ENCODE measurements around the gene CES4A.

CES4A gene

DNA sequence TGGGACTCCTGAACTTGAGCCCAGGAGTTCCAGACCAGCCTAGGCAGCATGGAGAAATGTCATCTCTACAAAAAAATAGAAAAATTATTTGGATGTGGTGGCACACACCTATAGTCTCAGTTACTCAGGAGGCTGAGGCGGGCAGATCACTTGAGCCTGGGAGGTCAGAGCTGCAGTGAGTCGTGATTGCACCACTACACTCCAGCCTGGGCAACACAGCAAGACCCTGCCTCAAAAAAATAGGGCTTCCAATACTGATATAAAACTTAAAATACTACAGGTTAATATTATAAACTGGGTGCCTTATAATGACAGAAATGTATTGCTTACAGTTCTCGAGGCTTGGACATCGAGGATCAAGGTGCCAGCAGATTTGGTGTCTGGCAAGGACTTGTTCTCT, 42.5 kb upstream of the CES4A start:
- Histone ChIP-seq H3K27ac (ENCODE audit: extremely low read depth, low read depth, low read length) (no peak overlapping the region), H3K4me3 (ENCODE audit: low read depth, low read length) (no peak overlapping the region), H3K36me3 (ENCODE audit: control insufficient read depth in 2 of 2, insufficient read depth in 1 of 2, low read length in 2 of 2) (peaks cover 0 to 30% of the 10 kb centered on the region in 2 experiments; a peak in 1 of 3 replicates), H3K9me3 (ENCODE audit: control insufficient read depth, insufficient read depth, low read depth, low read length) (no peaks in the 10 kb centered on the region), H3K4me1 (ENCODE audit: control insufficient read depth, insufficient read depth, low read length) (no peaks in the 10 kb centered on the region)
- TF ChIP-seq ZNF121 (tag by site-specific recombination; IDR thresholded peaks at IDR 0.05), result peak; percentile 64; the same call in 1 of the 2 replicates
- no peak for TF ChIP-seq ZNF585B (tag by site-specific recombination; IDR thresholded peaks at IDR 0.05)
- no peak for TF ChIP-seq ZNF398 (tag by site-specific recombination; IDR thresholded peaks at IDR 0.05)
- TF ChIP-seq ZNF837 (tag by site-specific recombination; IDR thresholded peaks at IDR 0.05), result no peak
- ChIA-PET CTCF (interaction anchor here (0.7 to 1.0 kb wide), 6 partner anchors 15 to 482 kb away, joined by 3 to 7 read pairs (median 4); no protein-coding TSS in a partner anchor), POLR2A (interaction anchor here (1.5 kb wide), 1 partner anchor 66 kb away, joined by 5 read pairs; the partner anchor contains the start of gene PDP2)

DNA sequence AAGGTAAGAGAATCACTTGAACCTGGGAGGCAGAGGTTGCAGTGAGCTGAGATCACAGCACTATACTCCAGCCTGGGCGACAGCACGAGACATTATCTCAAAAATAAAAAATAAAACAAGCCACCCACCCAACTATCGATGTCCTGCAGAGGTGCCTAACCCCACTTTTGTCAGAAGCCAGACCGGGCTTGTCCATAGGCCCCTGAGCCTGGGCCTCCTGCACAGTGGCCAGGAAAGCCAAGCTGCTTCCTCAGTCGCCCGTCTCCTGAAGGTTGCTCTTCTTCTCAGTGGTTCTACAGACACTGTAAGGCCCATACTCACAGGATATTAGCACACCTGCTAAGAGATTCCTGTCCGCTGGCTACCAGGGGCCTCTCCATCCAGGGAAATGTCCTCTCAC, 41.8 kb upstream of the CES4A start:
- ChIA-PET CTCF (interaction anchor here (0.7 to 1.3 kb wide), 6 partner anchors 11 to 482 kb away, joined by 3 to 7 read pairs (median 4); no protein-coding TSS in a partner anchor), POLR2A (interaction anchor here (1.5 kb wide), 1 partner anchor 66 kb away, joined by 5 read pairs; the partner anchor contains the start of gene PDP2)
- H3K27ac ChIP-seq (ENCODE audit: extremely low read depth, low read depth, low read length), result no peak overlapping the region
- peaks cover 0 to 24% of the 10 kb centered on the region in 2 experiments; a peak in 1 of 3 replicates for H3K36me3 ChIP-seq (ENCODE audit: control insufficient read depth in 2 of 2, insufficient read depth in 1 of 2, low read length in 2 of 2)
- TF ChIP-seq ZNF837 (tag by site-specific recombination; IDR thresholded peaks at IDR 0.05), result no peak
- TF ChIP-seq ZNF155 (tag by site-specific recombination; IDR thresholded peaks at IDR 0.05), result no peak
- TF ChIP-seq ZNF398 (tag by site-specific recombination; IDR thresholded peaks at IDR 0.05), result no peak
- TF ChIP-seq ZNF549 (tag by site-specific recombination; IDR thresholded peaks at IDR 0.05), result no peak
- no peak for TF ChIP-seq ZNF169 (tag by site-specific recombination; IDR thresholded peaks at IDR 0.05)
- TF ChIP-seq, protein P1, sequence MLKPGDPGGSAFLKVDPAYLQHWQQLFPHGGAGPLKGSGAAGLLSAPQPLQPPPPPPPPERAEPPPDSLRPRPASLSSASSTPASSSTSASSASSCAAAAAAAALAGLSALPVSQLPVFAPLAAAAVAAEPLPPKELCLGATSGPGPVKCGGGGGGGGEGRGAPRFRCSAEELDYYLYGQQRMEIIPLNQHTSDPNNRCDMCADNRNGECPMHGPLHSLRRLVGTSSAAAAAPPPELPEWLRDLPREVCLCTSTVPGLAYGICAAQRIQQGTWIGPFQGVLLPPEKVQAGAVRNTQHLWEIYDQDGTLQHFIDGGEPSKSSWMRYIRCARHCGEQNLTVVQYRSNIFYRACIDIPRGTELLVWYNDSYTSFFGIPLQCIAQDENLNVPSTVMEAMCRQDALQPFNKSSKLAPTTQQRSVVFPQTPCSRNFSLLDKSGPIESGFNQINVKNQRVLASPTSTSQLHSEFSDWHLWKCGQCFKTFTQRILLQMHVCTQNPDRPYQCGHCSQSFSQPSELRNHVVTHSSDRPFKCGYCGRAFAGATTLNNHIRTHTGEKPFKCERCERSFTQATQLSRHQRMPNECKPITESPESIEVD (tag by site-specific recombination; IDR thresholded peaks at IDR 0.05), result no peak
- TF ChIP-seq ZNF221 (tag by site-specific recombination; IDR thresholded peaks at IDR 0.05; ENCODE audit: borderline replicate concordance), result no peak
- TF ChIP-seq ZNF530 (tag by site-specific recombination; IDR thresholded peaks at IDR 0.05; ENCODE audit: low read depth), result no peak
- no peak for TF ChIP-seq ZNF391 (tag by site-specific recombination; IDR thresholded peaks at IDR 0.05; ENCODE audit: borderline replicate concordance, low read depth)
- TF ChIP-seq TRIM28 (IDR thresholded peaks at IDR 0.05; ENCODE audit: borderline replicate concordance, low read length), result no peak
- TF ChIP-seq ZNF37A (tag by site-specific recombination; IDR thresholded peaks at IDR 0.05), result no peak
- TF ChIP-seq KLF10 (tag by site-specific recombination; IDR thresholded peaks at IDR 0.05), result no peak
- no peaks in the 10 kb centered on the region for H3K9me3 ChIP-seq (ENCODE audit: control insufficient read depth, insufficient read depth, low read depth, low read length)
- no peaks in the 10 kb centered on the region for H3K4me1 ChIP-seq (ENCODE audit: control insufficient read depth, insufficient read depth, low read length)
- no peak overlapping the region for H3K4me3 ChIP-seq (ENCODE audit: low read depth, low read length)

DNA sequence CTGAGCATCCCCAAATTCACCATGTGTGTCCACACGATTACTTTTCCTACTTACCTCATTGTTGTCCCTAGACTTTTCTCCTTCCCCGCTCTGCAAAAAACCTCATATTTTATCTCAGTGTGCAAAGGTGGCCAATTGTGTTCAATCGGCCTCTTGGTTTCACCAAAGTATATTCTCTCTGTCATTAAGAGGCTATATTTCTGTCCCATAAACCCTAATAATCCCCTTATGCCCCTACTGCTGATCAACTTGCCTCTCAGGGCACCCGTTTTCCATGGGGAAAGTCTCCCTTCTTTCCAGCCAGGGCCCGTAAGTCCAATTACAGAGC, 41.5 kb upstream of the CES4A start:
- H3K4me1 ChIP-seq (ENCODE audit: control insufficient read depth, insufficient read depth, low read length), result no peaks in the 10 kb centered on the region
- POLR2A ChIA-PET, result no interaction called here
- no peak overlapping the region for H3K27ac ChIP-seq (ENCODE audit: extremely low read depth, low read depth, low read length)
- TF ChIP-seq ZNF645 (tag by site-specific recombination; IDR thresholded peaks at IDR 0.05), result no peak
- peaks cover 0 to 20% of the 10 kb centered on the region in 2 experiments; a peak in 1 of 3 replicates for H3K36me3 ChIP-seq (ENCODE audit: control insufficient read depth in 2 of 2, insufficient read depth in 1 of 2, low read length in 2 of 2)
- H3K4me3 ChIP-seq (ENCODE audit: low read depth, low read length), result no peak overlapping the region
- H3K9me3 ChIP-seq (ENCODE audit: control insufficient read depth, insufficient read depth, low read depth, low read length), result no peaks in the 10 kb centered on the region
- CTCF ChIA-PET, result interaction anchor here (0.7 to 1.3 kb wide), 8 partner anchors 11 to 481 kb away, joined by 3 to 6 read pairs (median 4); partner anchors contain the start of gene CES3

Data from HEK293 (cell line).